GM21529 (cell line): ENCODE results near the gene HMX1.

Experiments
- ATAC-seq: cut with Tn5 transposase; IDR thresholded peaks from one replicate; pipeline ENCODE4 v1.9.1; 2021; ENCODE audit not compliant: unreplicated experiment

HMX1 gene

DNA sequence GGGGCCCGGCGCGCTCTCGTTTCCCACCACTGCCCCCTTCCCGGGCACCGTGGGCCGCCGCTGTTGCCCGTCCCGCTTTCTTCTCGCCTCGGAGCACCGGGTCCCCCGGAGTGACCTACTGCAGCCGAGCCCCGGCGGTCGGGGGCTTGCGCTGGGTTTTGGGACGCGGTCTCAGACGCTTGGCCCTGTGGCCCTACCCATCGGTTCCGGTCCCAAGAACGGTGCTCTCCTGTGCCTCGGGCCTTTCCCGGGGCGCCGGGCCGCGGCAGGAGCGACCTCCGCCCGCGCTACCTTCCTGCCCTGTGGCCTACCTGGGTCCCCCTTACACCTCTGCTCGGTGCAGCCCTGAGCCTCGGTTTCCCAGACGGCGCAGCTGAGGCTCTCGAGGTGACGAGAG, 21.6 kb upstream of the HMX1 start:
- ATAC-seq: no peak

GRCh38 chr4:8892556-8893226, 21.1 kb upstream of the HMX1 start:
- ATAC-seq: no peak

DNA sequence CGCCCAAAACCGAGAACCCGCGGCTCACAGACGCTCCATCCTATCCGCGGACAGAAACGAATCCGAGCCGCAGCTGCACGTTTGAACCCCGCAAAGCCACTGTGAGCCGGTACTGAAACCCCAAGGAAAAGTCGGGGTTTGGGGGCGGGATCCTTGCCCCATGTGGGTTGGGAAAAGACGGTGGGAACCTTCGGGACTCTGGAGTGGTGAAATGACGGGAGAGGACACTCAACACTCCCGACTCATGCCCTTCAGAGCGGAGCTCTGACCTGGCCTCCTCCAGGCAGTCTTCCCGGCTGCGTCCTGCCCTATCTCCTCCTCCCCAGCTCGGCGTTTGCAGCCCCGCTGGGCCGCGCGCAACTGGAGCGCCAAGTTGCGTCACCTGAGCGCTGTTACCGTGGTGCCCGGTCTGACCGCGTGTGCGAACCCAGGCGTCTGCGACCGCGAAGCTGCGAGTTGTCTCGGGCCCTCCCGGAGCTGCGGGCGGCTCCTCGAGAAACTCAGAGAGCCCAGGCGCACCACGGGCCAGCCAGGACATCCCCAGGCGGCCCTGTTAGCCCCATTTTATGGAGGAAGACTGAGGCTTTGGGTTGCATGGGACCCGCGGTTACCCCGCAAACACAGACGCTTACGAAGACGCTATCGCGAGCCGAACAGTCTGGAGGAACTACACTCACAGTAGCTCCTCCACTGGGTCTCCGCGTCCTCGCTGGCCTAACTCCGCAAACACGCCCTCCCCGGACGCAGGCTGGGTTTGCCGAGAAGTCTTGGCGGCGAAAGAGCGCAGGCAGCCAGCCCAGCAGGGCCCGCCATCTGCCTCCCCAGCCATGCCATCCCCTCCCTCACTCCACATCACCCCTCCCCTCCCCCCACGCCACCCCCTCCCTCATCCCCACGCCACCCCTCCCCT, 20.3 kb upstream of the HMX1 start:
- no peak for ATAC-seq

- ATAC-seq: no peak
Measured at GRCh38 chr4:8891255-8891645, 19.6 kb upstream of the HMX1 start.

GRCh38 chr4:8888856-8889255, 17.2 kb upstream of the HMX1 start:
- no peak for ATAC-seq

GRCh38 chr4:8886612-8887406, 15.2 kb upstream of the HMX1 start:
- ATAC-seq: no peak

DNA sequence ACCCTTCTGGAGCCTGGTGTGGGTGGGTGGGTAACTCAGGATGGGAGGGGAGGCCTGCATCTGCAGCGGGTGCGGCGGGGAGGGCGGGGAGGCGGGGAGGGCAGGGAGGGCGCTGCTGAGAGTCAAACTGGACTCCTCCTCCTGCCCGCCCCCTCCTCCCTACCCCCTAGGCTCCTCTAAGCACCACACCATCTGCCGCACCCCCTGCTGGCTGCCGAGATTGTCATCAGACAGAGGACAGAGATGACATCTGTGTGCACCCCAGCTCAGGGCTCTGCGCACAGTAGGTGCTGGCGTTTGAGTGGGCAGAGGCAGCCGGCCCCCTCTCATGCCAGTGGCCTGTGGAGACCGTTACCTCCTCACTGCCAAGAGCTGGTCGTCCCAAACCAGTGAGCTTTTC, 10.6 kb upstream of the HMX1 start:
- ATAC-seq: no peak

- no peak for ATAC-seq
Measured at GRCh38 chr4:8880851-8881250, 9.2 kb upstream of the HMX1 start.

DNA sequence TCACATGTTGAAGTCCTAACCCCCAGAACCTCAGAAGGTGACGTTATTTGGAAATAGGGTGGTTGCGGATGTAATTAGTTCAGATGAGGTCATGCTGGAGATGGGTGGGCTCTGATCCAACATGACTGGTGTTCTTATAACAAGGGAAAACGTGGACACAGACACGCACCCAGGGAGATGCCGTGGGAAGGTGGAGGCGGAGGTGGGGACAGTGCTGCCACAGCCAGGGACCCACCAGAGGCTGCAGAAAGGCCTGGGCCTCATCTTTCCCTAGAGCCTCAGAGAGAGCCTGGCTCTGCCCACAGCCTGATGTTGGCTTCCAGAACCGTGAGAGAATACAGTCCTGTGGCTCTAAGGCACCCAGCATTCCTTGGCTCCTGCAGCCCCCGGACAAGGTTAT, 7.9 kb upstream of the HMX1 start:
- no peak for ATAC-seq

GRCh38 chr4:8878421-8878820, 6.8 kb upstream of the HMX1 start:
- ATAC-seq: no peak

DNA sequence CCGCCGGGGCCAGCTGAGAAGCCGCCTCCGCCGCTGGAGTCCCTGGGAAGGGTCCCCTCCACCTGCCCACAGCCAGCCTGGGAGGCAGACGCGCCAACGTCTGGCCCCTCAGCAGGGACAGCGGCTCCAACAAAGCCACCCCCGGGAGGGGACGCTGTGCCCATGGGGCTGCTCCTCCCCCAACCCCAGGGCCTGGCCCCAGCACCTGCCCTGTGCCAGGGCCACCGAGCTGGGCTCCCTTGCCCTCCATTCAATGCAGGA, 6.1 kb upstream of the HMX1 start:
- ATAC-seq: no peak

- ATAC-seq: no peak
Measured at GRCh38 chr4:8876982-8877779, 5.5 kb upstream of the HMX1 start.

GRCh38 chr4:8874896-8875680, 3.4 kb upstream of the HMX1 start:
- ATAC-seq: no peak

DNA sequence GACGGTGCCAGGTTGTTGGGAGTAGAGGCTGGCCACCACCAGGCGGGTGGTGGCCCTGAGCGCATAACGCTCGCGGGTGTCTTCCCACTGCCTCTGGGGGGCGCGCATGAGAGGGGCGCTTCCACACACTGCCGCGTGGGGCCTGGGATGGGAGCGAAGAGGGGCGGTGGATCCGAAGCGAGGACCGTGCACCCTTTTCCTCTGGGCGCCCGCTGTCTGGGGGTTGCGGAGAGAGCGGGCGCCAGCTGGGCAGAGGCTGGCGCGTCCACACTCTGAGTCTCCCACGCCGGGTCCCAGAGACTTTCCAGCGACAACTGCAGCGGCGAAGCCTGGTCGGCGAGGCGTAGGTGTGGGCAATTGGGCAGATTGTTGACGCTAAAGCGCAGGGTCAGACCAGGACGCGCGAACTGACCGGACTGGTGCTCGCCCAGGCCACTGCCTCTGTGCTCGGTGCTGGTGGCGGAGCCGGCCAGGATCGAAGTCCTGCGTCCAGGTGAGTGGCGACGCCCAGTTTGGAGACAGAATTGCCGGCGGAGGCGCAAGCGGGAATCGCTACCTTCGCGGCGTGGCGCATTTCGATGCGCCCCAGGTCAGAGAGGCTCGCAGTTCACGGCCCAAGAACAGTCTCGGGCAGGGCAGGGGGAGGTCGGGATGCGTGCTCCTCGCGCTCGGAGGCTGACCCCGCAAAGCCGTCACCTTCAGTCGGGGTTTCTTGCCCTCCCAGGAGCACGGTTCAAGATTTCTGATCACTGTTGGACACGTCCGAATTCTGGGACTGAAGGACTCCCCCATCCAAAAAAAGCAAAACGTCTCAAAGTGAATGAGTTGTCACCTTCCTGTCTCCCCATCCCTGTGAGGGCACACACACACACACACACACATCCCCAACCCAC, 2.6 kb upstream of the HMX1 start:
- no peak for ATAC-seq

GRCh38 chr4:8872402-8873291, 1.0 kb upstream of the HMX1 start:
- no peak for ATAC-seq

GRCh38 chr4:8870647-8871416, 807 bp downstream of the HMX1 start:
- ATAC-seq: no peak

GRCh38 chr4:8869898-8870646, 1.6 kb downstream of the HMX1 start:
- ATAC-seq: no peak
